Stimulated activated CD8-positive, alpha-beta memory T cell treated with anti-CD3 and anti-CD28 coated beads, Interleukin-2, amount 100 ng/mL, for 48 hours (primary cell): Measurements from ENCODE around the gene PSENEN.
"Not testable (repeated sequence)": the region's sequence is repeated elsewhere in the genome, so short reads cannot be mapped to it uniquely, and the experiment has no call there.

Experiments
- DNase-seq, 2 donors: peaks; one replicate each; pipeline ENCODE4 v3.0.0-alpha.2; 2020; ENCODE audit warnings: low read depth in 2 of 2

PSENEN gene

GRCh38 chr19:35718345-35719041, 27.0 kb upstream of the PSENEN start:
- DNase-seq: peak; percentile 55

DNA sequence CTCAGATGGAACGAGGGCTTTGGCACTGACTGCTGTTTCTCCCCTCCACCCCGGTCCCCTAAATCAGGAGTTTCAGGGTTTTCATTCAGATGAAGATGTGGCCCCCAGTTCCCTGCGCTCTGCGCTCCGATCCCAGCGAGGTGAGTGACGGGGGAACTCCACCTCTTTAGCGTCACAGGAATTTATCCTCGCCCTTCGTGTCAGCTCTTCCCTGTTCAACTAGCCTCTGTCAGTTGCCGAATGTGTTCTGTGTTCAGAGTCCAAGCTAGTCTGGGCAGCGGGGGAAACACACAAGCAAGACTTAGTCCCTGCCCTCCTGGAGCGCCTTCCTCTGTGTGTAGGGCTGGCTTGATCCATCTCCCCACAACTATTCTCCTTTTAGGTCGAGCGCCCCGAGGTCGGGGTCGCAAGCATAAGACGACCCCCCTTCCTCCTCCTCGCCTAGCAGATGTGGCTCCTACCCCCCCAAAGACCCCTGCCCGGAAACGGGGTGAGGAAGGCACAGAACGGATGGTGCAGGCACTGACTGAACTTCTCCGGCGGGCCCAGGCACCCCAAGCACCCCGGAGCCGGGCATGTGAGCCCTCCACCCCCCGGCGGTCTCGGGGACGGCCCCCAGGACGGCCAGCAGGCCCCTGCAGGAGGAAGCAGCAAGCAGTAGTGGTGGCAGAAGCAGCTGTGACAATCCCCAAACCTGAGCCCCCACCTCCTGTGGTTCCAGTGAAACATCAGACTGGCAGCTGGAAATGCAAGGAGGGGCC, 25.9 kb upstream of the PSENEN start:
- no peak for DNase-seq

DNA sequence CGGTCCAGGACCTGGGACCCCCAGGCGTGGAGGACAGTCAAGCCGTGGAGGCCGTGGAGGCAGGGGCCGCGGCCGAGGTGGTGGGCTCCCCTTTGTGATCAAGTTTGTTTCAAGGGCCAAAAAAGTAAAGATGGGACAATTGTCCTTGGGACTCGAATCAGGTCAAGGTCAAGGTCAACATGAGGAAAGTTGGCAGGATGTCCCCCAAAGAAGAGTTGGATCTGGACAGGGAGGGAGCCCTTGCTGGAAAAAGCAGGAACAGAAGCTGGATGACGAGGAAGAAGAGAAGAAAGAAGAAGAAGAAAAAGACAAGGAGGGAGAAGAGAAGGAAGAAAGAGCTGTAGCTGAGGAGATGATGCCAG, 25.3 kb upstream of the PSENEN start:
- no peak for DNase-seq

DNA sequence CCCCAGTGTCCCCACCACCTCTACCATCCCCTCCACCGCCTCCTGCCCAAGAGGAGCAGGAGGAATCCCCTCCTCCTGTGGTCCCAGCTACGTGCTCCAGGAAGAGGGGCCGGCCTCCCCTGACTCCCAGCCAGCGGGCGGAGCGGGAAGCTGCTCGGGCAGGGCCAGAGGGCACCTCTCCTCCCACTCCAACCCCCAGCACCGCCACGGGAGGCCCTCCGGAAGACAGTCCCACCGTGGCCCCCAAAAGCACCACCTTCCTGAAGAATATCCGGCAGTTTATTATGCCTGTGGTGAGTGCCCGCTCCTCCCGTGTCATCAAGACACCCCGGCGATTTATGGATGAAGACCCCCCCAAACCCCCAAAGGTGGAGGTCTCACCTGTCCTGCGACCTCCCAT, 24.8 kb upstream of the PSENEN start:
- no peak for DNase-seq

- DNase-seq: no peak
Measured at GRCh38 chr19:35721374-35721773, 24.1 kb upstream of the PSENEN start.

DNA sequence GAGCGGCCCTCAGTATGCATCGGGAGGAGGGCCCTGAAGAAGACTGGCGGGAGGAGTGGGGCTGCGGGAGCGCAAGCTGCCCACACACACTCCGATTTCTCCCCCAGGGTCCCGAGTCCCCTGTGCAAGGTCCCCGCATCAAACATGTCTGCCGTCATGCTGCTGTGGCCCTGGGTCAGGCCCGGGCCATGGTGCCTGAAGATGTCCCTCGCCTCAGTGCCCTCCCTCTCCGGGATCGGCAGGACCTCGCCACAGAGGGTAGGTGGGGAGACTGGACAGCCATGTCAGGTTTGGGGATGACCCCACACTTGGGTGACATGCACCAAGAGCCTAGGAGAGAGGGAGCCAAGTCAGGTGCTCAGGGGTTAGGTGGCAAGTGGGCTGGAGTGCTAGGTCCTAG, 23.0 kb upstream of the PSENEN start:
- no peak for DNase-seq

DNA sequence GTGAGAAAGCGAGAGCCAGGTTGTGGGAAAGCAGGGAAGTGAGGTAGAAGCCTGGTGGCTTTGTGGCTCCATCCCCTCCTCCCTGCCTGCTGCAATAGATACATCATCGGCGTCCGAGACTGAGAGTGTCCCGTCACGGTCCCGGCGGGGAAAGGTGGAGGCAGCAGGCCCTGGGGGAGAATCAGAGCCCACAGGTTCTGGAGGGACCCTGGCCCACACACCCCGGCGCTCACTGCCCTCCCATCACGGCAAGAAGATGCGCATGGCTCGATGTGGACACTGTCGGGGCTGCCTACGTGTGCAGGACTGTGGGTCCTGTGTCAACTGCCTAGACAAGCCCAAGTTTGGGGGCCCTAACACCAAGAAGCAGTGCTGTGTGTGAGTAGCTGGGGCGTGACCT, 22.6 kb upstream of the PSENEN start:
- DNase-seq: no peak

DNA sequence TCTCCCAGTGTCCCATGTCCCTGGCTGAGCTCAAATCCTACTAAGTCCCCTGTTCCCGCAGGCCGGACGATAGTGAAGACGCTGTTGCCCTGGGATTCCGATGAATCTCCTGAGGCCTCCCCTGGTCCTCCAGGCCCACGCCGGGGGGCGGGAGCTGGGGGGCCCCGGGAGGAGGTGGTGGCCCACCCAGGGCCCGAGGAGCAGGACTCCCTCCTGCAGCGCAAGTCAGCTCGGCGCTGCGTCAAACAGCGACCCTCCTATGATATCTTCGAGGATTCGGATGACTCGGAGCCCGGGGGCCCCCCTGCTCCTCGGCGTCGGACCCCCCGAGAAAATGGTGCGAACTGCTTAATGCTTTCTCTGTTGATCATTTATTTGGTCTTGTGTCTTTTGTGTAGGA, 21.8 kb upstream of the PSENEN start:
- DNase-seq: no peak

GRCh38 chr19:35724132-35724531, 21.3 kb upstream of the PSENEN start:
- DNase-seq: not testable (repeated sequence)

- DNase-seq: no peak
Measured at GRCh38 chr19:35724560-35724959, 20.9 kb upstream of the PSENEN start.

DNA sequence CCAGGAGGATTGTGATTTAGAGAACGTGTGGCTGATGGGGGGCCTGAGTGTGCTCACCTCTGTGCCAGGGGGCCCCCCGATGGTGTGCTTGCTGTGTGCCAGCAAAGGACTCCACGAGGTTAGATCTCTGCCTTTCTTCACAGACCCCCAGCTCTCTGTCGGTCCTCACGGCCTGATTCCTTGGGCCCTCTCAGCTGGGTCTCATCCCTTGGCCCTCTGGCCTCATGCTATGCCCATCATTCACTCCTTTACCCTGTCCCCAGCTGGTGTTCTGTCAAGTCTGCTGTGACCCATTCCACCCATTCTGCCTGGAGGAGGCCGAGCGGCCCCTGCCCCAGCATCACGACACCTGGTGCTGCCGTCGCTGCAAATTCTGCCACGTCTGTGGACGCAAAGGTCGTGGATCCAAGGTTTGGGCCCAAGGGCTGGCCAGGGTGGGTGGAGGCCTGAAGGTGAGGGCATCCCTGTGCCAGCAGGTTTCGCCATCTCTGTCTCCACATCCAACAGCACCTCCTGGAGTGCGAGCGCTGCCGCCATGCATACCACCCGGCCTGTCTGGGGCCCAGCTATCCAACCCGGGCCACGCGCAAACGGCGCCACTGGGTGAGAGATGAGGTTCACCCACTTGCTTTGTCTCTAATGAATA, 20.1 kb upstream of the PSENEN start:
- DNase-seq: no peak

DNA sequence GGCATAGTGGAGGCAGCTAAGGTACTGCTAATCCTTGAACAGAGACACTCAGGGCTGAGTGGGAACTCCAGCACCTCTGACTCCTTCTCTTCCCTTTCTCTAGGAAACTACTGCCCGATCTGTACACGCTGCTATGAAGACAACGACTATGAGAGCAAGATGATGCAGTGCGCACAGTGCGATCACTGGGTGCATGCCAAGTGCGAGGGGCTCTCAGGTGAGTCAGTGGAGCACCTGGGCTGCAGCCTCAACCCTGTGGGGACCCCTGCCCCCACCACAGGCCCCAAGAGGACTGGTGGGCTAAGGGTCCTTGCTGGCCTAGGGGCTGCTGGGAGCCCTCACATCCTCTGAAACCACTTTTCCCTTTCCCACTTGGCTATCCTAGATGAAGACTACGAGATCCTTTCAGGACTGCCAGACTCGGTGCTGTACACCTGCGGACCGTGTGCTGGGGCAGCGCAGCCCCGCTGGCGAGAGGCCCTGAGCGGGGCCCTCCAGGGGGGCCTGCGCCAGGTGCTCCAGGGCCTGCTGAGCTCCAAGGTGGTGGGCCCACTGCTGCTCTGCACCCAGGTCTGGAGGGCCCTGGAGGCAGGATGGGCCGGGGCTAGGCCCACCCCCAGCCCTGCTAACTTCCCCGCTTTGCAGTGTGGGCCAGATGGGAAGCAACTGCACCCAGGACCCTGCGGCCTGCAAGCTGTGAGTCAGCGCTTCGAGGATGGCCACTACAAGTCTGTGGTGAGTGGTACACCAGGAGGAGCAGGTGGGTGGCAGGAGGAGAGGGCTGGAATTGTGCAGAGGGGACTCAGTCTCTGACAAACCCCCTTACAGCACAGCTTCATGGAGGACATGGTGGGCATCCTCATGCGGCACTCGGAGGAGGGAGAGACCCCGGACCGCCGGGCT, 18.1 kb upstream of the PSENEN start:
- DNase-seq: no peak

DNA sequence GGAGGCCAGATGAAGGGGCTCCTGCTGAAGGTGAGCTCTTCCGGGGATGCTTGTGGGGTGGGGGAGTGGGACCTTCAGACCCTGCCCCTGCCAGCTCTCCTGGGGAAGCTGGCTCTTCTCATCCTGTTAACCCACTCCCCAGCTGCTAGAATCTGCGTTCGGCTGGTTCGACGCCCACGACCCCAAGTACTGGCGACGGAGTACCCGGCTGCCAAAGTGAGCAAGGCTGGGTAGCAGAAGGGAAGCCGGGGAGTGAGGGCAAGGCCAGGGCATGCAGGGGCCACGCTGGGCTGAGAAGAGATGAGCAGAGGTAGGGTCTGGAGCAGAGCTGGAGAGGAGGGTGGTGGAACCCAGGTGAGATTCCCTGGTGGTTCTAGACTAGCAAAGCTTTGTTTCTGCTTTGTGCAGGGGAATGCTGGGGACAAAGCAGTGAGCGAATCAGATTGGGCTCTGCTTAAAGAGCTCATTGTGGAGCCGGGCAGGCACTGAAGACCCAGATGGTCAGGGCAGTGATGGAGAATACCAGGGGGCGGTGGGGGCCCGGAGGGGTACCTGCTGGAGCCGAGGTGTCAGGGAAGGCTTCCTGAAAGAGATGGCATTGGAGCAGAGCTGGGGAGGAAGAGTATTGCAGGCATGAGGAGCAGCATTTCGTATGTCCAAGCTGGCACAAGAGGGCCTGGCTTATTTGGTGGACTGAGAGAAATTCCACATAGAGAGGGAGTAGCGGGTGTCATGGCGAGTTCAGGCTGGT, 17.3 kb upstream of the PSENEN start:
- DNase-seq: no peak

DNA sequence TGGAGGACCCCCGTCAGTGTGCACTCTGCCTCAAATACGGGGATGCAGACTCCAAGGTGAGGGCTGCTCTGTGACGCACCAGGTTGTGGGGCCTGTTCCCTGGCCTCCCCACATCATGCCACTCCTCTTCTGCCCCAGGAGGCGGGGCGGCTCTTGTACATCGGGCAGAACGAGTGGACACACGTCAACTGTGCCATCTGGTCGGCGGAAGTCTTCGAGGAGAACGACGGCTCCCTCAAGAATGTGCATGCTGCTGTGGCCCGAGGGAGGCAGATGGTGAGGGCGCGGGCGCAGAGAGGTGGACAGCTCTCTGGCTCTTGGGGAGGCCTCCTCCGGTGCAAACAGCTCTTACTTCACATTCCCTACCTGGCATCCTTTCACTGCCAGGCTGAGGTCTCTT, 16.4 kb upstream of the PSENEN start:
- DNase-seq: no peak

DNA sequence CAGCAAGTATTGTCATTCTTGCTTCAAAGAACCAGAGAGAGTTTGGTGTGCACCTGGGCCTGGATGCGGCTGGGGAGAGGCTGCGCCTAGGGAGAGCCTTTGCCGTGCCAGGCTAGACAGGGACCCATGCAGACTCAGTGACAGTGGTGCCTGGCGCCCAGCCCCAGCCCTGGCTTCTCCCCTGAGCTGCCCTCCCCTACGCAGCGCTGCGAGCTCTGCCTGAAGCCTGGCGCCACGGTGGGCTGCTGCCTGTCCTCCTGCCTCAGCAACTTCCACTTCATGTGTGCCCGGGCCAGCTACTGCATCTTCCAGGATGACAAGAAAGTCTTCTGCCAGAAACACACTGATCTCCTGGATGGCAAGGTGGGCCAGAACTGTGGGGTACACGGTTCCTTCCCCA, 15.7 kb upstream of the PSENEN start:
- DNase-seq: no peak

- DNase-seq: no peak
Measured at GRCh38 chr19:35730326-35730725, 15.1 kb upstream of the PSENEN start.

GRCh38 chr19:35731353-35731752, 14.1 kb upstream of the PSENEN start:
- no peak for DNase-seq

DNA sequence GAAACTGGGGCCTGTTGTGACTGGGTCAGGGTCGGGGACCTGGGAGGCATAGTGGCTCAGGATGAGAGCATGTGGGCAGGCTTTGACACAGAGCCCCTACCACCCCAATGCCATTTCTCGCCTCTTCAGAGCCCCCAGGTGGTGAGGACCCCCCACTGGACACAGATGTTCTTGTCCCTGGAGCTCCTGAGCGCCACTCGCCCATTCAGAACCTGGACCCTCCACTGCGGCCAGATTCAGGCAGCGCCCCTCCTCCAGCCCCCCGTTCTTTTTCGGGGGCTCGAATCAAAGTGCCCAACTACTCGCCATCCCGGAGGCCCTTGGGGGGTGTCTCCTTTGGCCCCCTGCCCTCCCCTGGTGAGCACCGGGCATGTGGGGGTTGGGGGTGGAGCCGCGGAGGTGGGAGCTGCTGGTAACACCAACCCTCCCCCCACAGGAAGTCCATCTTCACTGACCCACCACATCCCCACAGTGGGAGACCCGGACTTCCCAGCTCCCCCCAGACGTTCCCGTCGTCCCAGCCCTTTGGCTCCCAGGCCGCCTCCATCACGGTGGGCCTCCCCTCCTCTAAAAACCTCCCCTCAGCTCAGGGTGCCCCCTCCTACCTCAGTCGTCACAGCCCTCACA, 13.6 kb upstream of the PSENEN start:
- DNase-seq: no peak

DNA sequence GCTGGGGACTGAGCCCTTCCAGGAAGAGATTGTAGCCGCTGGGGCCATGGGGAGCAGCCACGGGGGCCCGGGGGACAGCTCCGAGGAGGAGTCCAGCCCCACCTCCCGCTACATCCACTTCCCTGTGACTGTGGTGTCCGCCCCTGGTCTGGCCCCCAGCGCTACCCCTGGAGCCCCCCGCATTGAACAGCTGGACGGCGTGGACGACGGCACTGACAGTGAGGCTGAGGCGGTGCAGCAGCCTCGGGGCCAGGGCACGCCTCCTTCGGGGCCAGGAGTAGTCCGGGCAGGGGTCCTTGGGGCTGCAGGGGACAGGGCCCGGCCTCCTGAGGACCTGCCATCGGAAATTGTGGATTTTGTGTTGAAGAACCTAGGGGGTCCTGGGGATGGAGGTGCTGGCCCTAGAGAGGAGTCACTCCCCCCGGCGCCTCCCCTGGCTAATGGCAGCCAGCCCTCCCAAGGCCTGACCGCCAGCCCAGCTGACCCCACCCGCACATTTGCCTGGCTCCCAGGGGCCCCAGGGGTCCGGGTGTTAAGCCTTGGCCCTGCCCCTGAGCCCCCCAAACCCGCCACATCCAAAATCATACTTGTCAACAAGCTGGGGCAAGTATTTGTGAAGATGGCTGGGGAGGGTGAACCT, 12.8 kb upstream of the PSENEN start:
- no peak for DNase-seq
